Adrenal gland (tissue), 12 donors: ENCODE data around the gene RHNO1. TPM values are rescaled to one million over a fixed set of nuclear protein-coding genes. Genes with fewer than 3 reads are reported as not detected.

Experiments
- DNase-seq, 7 donors: peaks; one replicate each; pipeline ENCODE4 v3.0.0-alpha.2; 2019 to 2020
- H3K27ac ChIP-seq, 5 donors: fragments of 200-600 bp; sonication (generic) in 4 of 5; 1 replicate in 3 of 5; 2 replicates in 2 of 5; pipeline versions ENCODE4 v1.5.1 to v1.8.0; 2016 to 2020; ENCODE audit warnings: mild to moderate bottlenecking in 1 of 5
- H3K27me3 ChIP-seq: fragments of 200-600 bp; 2 replicates; pipeline ENCODE4 v1.8.0; 2021
- H3K36me3 ChIP-seq, 2 donors: fragments of 200-600 bp; replicated peaks in 1 of 2; 1 replicate in 1 of 2; 2 replicates in 1 of 2; pipeline versions ENCODE4 v1.5.1 to v1.8.0; 2018 to 2022
- H3K4me1 ChIP-seq, 2 donors: fragments of 200-600 bp; replicated peaks in 1 of 2; 1 replicate in 1 of 2; 2 replicates in 1 of 2; pipeline versions ENCODE4 v1.5.1 to v1.8.0; 2018 to 2021
- H3K4me3 ChIP-seq, 4 donors: fragments of 200-600 bp; sonication (generic) in 3 of 4; one replicate each; pipeline ENCODE4 v1.5.1; 2016 to 2018
- H3K9me3 ChIP-seq, 3 donors: fragments of 200-600 bp; sonication (generic) in 1 of 3; replicated peaks in 1 of 3; 1 replicate in 2 of 3; 2 replicates in 1 of 3; pipeline versions ENCODE4 v1.5.1 to v1.8.0; 2016 to 2021
- CTCF ChIP-seq, 6 experiments: fragments of 450-650 bp in 4 of 6; fragments of 200-600 bp in 2 of 6; sonication (generic) in 1 of 6; IDR thresholded peaks; 1 replicate in 5 of 6; 2 replicates in 1 of 6; pipeline versions ENCODE4 v1.5.1 to v1.8.0; 2016 to 2021; ENCODE audit warnings: antibody characterized with exemption in 6 of 6, mild to moderate bottlenecking in 2 of 6, moderate library complexity in 1 of 6
- POLR2A ChIP-seq, 2 donors: fragments of 450-650 bp; IDR thresholded peaks; one replicate each; pipeline ENCODE4 v1.6.1; 2017; ENCODE audit warnings: antibody characterized with exemption in 2 of 2, mild to moderate bottlenecking in 2 of 2, moderate library complexity in 1 of 2
- WGBS, 4 donors: extraction: QIAGEN DNeasy Blood & Tissue Kit in 2 of 4; methylation state at CpG; one replicate each; pipeline versions ENCODE4 v1.1.5 to v1.1.7; 2013 to 2017; 5-methylcytosine and 5-hydroxymethylcytosine counted together
- intact Hi-C, 2 donors: fragments of 100-400 bp; cut with DNase I; formaldehyde crosslinking; loops; one replicate each; pipeline versions ENCODE4 v1.14.1 to v1.15.0; 2022 to 2023
- polyA plus RNA-seq, 3 donors: library from polyadenylated mRNA; stranded (reverse); fragments of 200-250 nt in 2 of 3; fragments of 350-450 nt in 1 of 3; fragmentation: Illumina TruSeq in 1 of 3; extraction: RNeasy Lipid Tissue Mini Kit (QIAGEN cat#74804) in 1 of 3; gene quantifications; one replicate each; pipeline ENCODE4 v1.2.3, GENCODE V29; 2013 to 2014
- total RNA-seq, 9 donors: library from RNA; depleted of rRNA in 4 of 9; stranded (reverse); fragments of >200 nt in 4 of 9; fragments of 120-200 nt in 1 of 9; fragmentation: NEBNext Ultra II Directional in 1 of 9; extraction: Animal tissue kit (Norgen Biotek cat#: 25700) in 1 of 9; gene quantifications; one replicate each; pipeline versions ENCODE4 v1.1.0 to v1.2.4, GENCODE V29; 2013 to 2023
- donor health status: healthy with polysubstance abuse.
- donor health status: Bipolar disorder and iron deficiency.
- donor health status: DM: yes; HTN: yes; CAD: no.
- donor health status: DM: no; HTN: no; CAD: no.
- donor health status: DM: no; HTN: no; CAD: no.
- donor health status: DM: yes; HTN: yes; CAD: no.

RHNO1 gene
- total and polyA plus RNA-seq, 12 donors = 5.0 to 30.7 (median 14.8) TPM

- no peak for DNase-seq
- H3K9me3 ChIP-seq = no peaks in the 10 kb centered on the region
- H3K27me3 ChIP-seq = no peaks in the 10 kb centered on the region
- WGBS, 4 donors = 81 to 88% (median 82%) methylated on average over 3 of the region's 3 CpGs
- H3K27ac ChIP-seq = no peak overlapping the region
- peaks cover 0 to 69% of the 10 kb centered on the region in 2 donors for H3K36me3 ChIP-seq
- intact Hi-C loops = no loop called here
- no peak for TF ChIP-seq CTCF (IDR thresholded peaks at IDR 0.05)
- TF ChIP-seq POLR2A (IDR thresholded peaks at IDR 0.05) = no peak
- H3K4me3 ChIP-seq = no peak overlapping the region
- H3K4me1 ChIP-seq = no peaks in the 10 kb centered on the region
These were observed 60.5 kb downstream of the RHNO1 start for GRCh38 chr12:2937500-2937899.

Other genes with a start within 250 kb of the RHNO1 start
- 100 to 1,000 TPM in 1 of 9 donors, 10 to 100 TPM in 8; 29.8 to 110 (median 44.6) TPM for gene FKBP4, start 82.3 kb upstream of the RHNO1 start, total RNA-seq
- 10 to 100 TPM; 18.9 to 83.4 (median 26.5) TPM for gene FKBP4, start 82.3 kb upstream of the RHNO1 start, polyA plus RNA-seq
- 10 to 100 TPM; 20.3 to 46.2 (median 25.7) TPM for gene ITFG2, start 64.6 kb upstream of the RHNO1 start, total RNA-seq
- gene ITFG2, start 64.6 kb upstream of the RHNO1 start, polyA plus RNA-seq = 10 to 100 TPM; 28.8 to 63.0 (median 47.7) TPM
- 1 to 10 TPM in 8 of 9 donors, under 1 TPM in 1; 0.87 to 9.1 (median 2.3) TPM for gene NRIP2, start 42.2 kb upstream of the RHNO1 start, total RNA-seq
- 1 to 10 TPM; 1.9 to 5.9 (median 5.5) TPM for gene NRIP2, start 42.2 kb upstream of the RHNO1 start, polyA plus RNA-seq
- gene TEX52, start 20.2 kb upstream of the RHNO1 start, total RNA-seq = not detected
- gene TEX52, start 20.2 kb upstream of the RHNO1 start, polyA plus RNA-seq = not detected
- 1 to 10 TPM in 8 of 9 donors, under 1 TPM in 1; 0.79 to 8.6 (median 3.2) TPM for gene FOXM1, start within 50 bp of the RHNO1 start, total RNA-seq
- gene FOXM1, start within 50 bp of the RHNO1 start, polyA plus RNA-seq = 1 to 10 TPM in 2 of 3 donors, under 1 TPM in 1; 0.97 to 2.4 (median 1.0) TPM
- 10 to 100 TPM; 16.9 to 40.5 (median 24.1) TPM for gene TULP3, start 13.7 kb downstream of the RHNO1 start, total RNA-seq
- 10 to 100 TPM; 19.3 to 36.6 (median 25.9) TPM for gene TULP3, start 13.7 kb downstream of the RHNO1 start, polyA plus RNA-seq
- gene TEAD4, start 82.2 kb downstream of the RHNO1 start, total RNA-seq = 10 to 100 TPM in 3 of 9 donors, 1 to 10 TPM in 6; 1.2 to 16.6 (median 8.1) TPM
- 1 to 10 TPM; 4.0 to 8.2 (median 5.6) TPM for gene TEAD4, start 82.2 kb downstream of the RHNO1 start, polyA plus RNA-seq
- 10 to 100 TPM; 15.3 to 31.4 (median 26.7) TPM for gene TSPAN9, start 200.2 kb downstream of the RHNO1 start, total RNA-seq
- gene TSPAN9, start 200.2 kb downstream of the RHNO1 start, polyA plus RNA-seq = 10 to 100 TPM; 12.4 to 18.1 (median 16.5) TPM